Esophagus (tissue), 2 donors: ENCODE measurements around the gene HECW1. TPM values are rescaled to one million over a fixed set of nuclear protein-coding genes. Genes with fewer than 3 reads are reported as not detected.
"Not testable (repeated sequence)": the region's sequence is repeated elsewhere in the genome, so short reads cannot be mapped to it uniquely, and the experiment has no call there.

Experiments used
- H3K27ac ChIP-seq, 2 donors: one replicate each; pipeline ENCODE4 v1.5.1; 2013; ENCODE audit warnings: low read depth in 2 of 2, mild to moderate bottlenecking in 2 of 2, inconsistent platforms in 1 of 2, low read length in 1 of 2, moderate library complexity in 1 of 2
- H3K27me3 ChIP-seq, 2 donors: one replicate each; pipeline ENCODE4 v1.6.1; 2013; ENCODE audit warnings: low read length in 2 of 2, control low read depth in 1 of 2, mild to moderate bottlenecking in 1 of 2; ENCODE audit not compliant: insufficient read depth in 2 of 2, control insufficient read depth in 1 of 2
- H3K36me3 ChIP-seq, 2 donors: one replicate each; pipeline ENCODE4 v1.6.1; 2013; ENCODE audit warnings: low read length in 1 of 2; ENCODE audit not compliant: control insufficient read depth in 2 of 2, insufficient read depth in 2 of 2
- H3K4me1 ChIP-seq, 2 donors: one replicate each; pipeline ENCODE4 v1.6.1; 2013; ENCODE audit warnings: low read length in 1 of 2; ENCODE audit not compliant: control insufficient read depth in 2 of 2, insufficient read depth in 2 of 2
- H3K4me3 ChIP-seq, 2 donors: one replicate each; pipeline ENCODE4 v1.5.1; 2013; ENCODE audit warnings: low read length in 2 of 2, mild to moderate bottlenecking in 2 of 2, low read depth in 1 of 2, moderate library complexity in 1 of 2
- H3K9me3 ChIP-seq, 2 donors: one replicate each; pipeline ENCODE4 v1.6.1; 2013; ENCODE audit warnings: mild to moderate bottlenecking in 2 of 2, low read depth in 1 of 2, low read length in 1 of 2, moderate library complexity in 1 of 2; ENCODE audit not compliant: control insufficient read depth in 2 of 2, insufficient read depth in 1 of 2
- WGBS, 2 donors: extraction: QIAGEN DNeasy Blood & Tissue Kit; methylation state at CpG; one replicate each; pipeline ENCODE4 v1.1.7; 2013; 5-methylcytosine and 5-hydroxymethylcytosine counted together
- polyA plus RNA-seq, 2 donors: library from polyadenylated mRNA; stranded (reverse); fragments of 200-250 nt; gene quantifications; one replicate each; pipeline ENCODE4 v1.2.3, GENCODE V29; 2013
- donor health status: healthy with polysubstance abuse.
- donor health status: Bipolar disorder and iron deficiency.

HECW1 gene
- polyA plus RNA-seq, 2 donors: 0.11 to 0.47 TPM

- H3K36me3 ChIP-seq, H3K27me3 ChIP-seq, H3K4me1 ChIP-seq, H3K4me3 ChIP-seq, H3K9me3 ChIP-seq, H3K27ac ChIP-seq: not testable (repeated sequence)
- WGBS, 2 donors: 22 to 52% methylated on average over 1 of the region's 1 CpG
These were observed 233.2 kb downstream of the HECW1 start for GRCh38 chr7:43345696-43346095.

GRCh38 chr7:43351683-43352082, 239.2 kb downstream of the HECW1 start:
- Histone ChIP-seq H3K4me1 (no peaks in the 10 kb centered on the region), H3K36me3 (no peaks in the 10 kb centered on the region), H3K4me3 (no peak overlapping the region), H3K27ac (no peak overlapping the region), H3K27me3 (no peaks in the 10 kb centered on the region), H3K9me3 (no peaks in the 10 kb centered on the region)
- 79 to 81% methylated on average over 3 of the region's 3 CpGs for WGBS, 2 donors

DNA sequence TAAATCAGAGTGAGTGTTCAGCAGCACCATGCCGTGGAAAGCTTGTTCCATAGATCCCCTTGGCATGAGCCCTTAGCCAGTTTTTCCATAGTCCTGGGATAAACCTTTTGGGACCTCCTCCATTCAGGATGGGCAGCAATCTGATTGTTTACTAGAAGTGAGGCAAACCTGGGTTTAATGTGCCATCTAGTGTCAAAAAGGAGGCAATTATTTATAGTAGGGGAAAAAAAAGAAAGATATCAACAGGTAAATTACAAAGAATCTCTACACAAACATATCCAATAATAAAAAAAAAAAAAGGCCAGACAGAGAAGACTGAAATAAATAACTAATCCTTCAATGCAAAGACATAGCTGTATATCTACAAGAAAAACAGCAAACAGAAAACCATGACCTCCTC, 241.5 kb downstream of the HECW1 start:
- no peaks in the 10 kb centered on the region for H3K36me3 ChIP-seq
- no peaks in the 10 kb centered on the region for H3K27me3 ChIP-seq
- H3K9me3 ChIP-seq: no peaks in the 10 kb centered on the region
- 97 to 98% methylated on average over 1 of the region's 1 CpG for WGBS, 2 donors
- H3K4me3 ChIP-seq: no peak overlapping the region
- H3K27ac ChIP-seq: no peak overlapping the region
- no peaks in the 10 kb centered on the region for H3K4me1 ChIP-seq

GRCh38 chr7:43362652-43363034, 250.2 kb downstream of the HECW1 start:
- Histone ChIP-seq H3K4me3 (no peak overlapping the region), H3K9me3 (no peaks in the 10 kb centered on the region), H3K27me3 (peaks cover 0 to 2% of the 10 kb centered on the region in 2 donors), H3K36me3 (no peaks in the 10 kb centered on the region), H3K4me1 (no peaks in the 10 kb centered on the region), H3K27ac (no peak overlapping the region)
- WGBS, 2 donors: 49 to 58% methylated on average over 2 of the region's 2 CpGs

- 72 to 77% methylated on average over 6 of the region's 6 CpGs for WGBS, 2 donors
- no peaks in the 10 kb centered on the region for H3K4me1 ChIP-seq
These were observed 250.8 kb downstream of the HECW1 start for GRCh38 chr7:43363035-43363791.

GRCh38 chr7:43364391-43364790, 251.9 kb downstream of the HECW1 start:
- H3K4me1 ChIP-seq: no peaks in the 10 kb centered on the region
- H3K4me3 ChIP-seq: no peak overlapping the region
- no peaks in the 10 kb centered on the region for H3K9me3 ChIP-seq
- H3K27ac ChIP-seq: no peak overlapping the region
- H3K36me3 ChIP-seq: no peaks in the 10 kb centered on the region
- WGBS, 2 donors: 93% methylated on average over 7 of the region's 7 CpGs
- H3K27me3 ChIP-seq: peaks cover 0 to 2% of the 10 kb centered on the region in 2 donors

More at GRCh38 chr7:43363035-43363791, 250.8 kb downstream of the HECW1 start:
- no peak overlapping the region for H3K27ac ChIP-seq
- H3K27me3 ChIP-seq: peaks cover 0 to 2% of the 10 kb centered on the region in 2 donors
- H3K36me3 ChIP-seq: no peaks in the 10 kb centered on the region
- no peaks in the 10 kb centered on the region for H3K9me3 ChIP-seq
- H3K4me3 ChIP-seq: no peak overlapping the region

- Histone ChIP-seq H3K36me3 (no peaks in the 10 kb centered on the region), H3K4me3 (no peak overlapping the region), H3K27ac (no peak overlapping the region), H3K9me3 (no peaks in the 10 kb centered on the region), H3K27me3 (no peaks in the 10 kb centered on the region), H3K4me1 (no peaks in the 10 kb centered on the region)
- WGBS, 2 donors: 21% methylated on average over 6 of the region's 6 CpGs
These were observed 260.4 kb downstream of the HECW1 start for GRCh38 chr7:43372676-43373355.

- Histone ChIP-seq H3K27me3 (no peaks in the 10 kb centered on the region), H3K9me3 (no peaks in the 10 kb centered on the region), H3K27ac (no peak overlapping the region), H3K36me3 (no peaks in the 10 kb centered on the region), H3K4me1 (no peaks in the 10 kb centered on the region), H3K4me3 (no peak overlapping the region)
- 69 to 72% methylated on average over 4 of the region's 4 CpGs for WGBS, 2 donors
These were observed 264.9 kb downstream of the HECW1 start for GRCh38 chr7:43377196-43377960.

DNA sequence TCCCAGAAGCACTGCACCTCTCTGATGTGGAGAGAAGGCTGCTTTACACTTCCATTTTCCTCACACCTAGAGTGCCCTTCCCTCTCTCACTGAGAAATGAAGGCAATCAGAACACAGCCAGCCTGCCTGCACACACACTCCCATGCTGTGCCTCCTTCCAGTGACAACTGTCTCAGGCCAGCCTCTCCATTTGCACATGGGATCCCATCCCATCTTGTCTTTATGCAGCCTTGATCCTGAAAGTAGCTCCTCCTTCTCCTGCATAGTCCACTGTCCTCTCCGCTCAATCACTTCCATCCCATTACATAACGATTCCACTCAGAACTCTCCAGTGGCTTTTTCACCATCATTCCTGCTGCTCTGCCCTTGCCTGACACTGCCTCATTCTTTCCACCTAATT, 266.8 kb downstream of the HECW1 start:
- H3K36me3 ChIP-seq: no peaks in the 10 kb centered on the region
- 79 to 85% methylated on average over 2 of the region's 2 CpGs for WGBS, 2 donors
- no peak overlapping the region for H3K4me3 ChIP-seq
- no peaks in the 10 kb centered on the region for H3K27me3 ChIP-seq
- H3K4me1 ChIP-seq: no peaks in the 10 kb centered on the region
- no peak overlapping the region for H3K27ac ChIP-seq
- no peaks in the 10 kb centered on the region for H3K9me3 ChIP-seq
